Peyer's patch (tissue), 4 donors: ENCODE data around the gene BSPRY. TPM values are rescaled to one million over a fixed set of nuclear protein-coding genes. Genes with fewer than 3 reads are reported as not detected.

ENCODE experiments used
- DNase-seq, 3 donors: peaks; one replicate each; pipeline ENCODE4 v3.0.0-alpha.2; 2017 to 2019
- H3K27ac ChIP-seq, 4 donors: fragments of 200-600 bp; sonication (generic); one replicate each; pipeline ENCODE4 v1.5.1; 2016 to 2019
- H3K27me3 ChIP-seq, 2 donors: fragments of 200-600 bp; sonication (generic); one replicate each; pipeline ENCODE4 v1.5.1; 2019
- H3K36me3 ChIP-seq, 3 donors: fragments of 200-600 bp; sonication (generic); one replicate each; pipeline ENCODE4 v1.5.1; 2016 to 2019
- H3K4me1 ChIP-seq, 4 donors: fragments of 200-600 bp; sonication (generic); one replicate each; pipeline ENCODE4 v1.5.1; 2016 to 2019
- H3K4me3 ChIP-seq, 4 donors: fragments of 200-600 bp; sonication (generic); 1 replicate in 3 of 4; 2 replicates in 1 of 4; pipeline ENCODE4 v1.5.1; 2016 to 2019; ENCODE audit warnings: mild to moderate bottlenecking in 1 of 4
- H3K9me3 ChIP-seq, 4 donors: fragments of 200-600 bp; sonication (generic); one replicate each; pipeline ENCODE4 v1.5.1; 2016 to 2019; ENCODE audit warnings: mild to moderate bottlenecking in 1 of 4
- CTCF ChIP-seq, 6 experiments: fragments of 450-650 bp in 4 of 6; fragments of 200-600 bp in 2 of 6; sonication (generic) in 1 of 6; IDR thresholded peaks; one replicate each; pipeline ENCODE4 v1.5.1; 2017 to 2019; ENCODE audit warnings: antibody characterized with exemption in 6 of 6, mild to moderate bottlenecking in 3 of 6, moderate library complexity in 1 of 6
- POLR2A ChIP-seq, 2 donors: fragments of 450-650 bp; IDR thresholded peaks; one replicate each; pipeline ENCODE4 v1.5.1; 2017; ENCODE audit warnings: antibody characterized with exemption in 2 of 2, mild to moderate bottlenecking in 2 of 2, moderate library complexity in 2 of 2
- total RNA-seq, 4 donors: library from RNA; depleted of rRNA; stranded (reverse); fragments of >200 nt; gene quantifications; one replicate each; pipeline ENCODE4 v1.1.0, GENCODE V29; 2016

BSPRY gene
- total RNA-seq, 4 donors from 2014 or later: 11.6 to 20.8 (median 15.8) TPM

GRCh38 chr9:113315231-113315630 lies 34.1 kb upstream of the BSPRY start:
- H3K4me1 ChIP-seq: no peaks in the 10 kb centered on the region
- no peak for DNase-seq
- H3K36me3 ChIP-seq: no peaks in the 10 kb centered on the region
- H3K9me3 ChIP-seq: no peaks in the 10 kb centered on the region
- TF ChIP-seq POLR2A (IDR thresholded peaks at IDR 0.05) (no peak), CTCF (IDR thresholded peaks at IDR 0.05) (no peak)
- no peaks in the 10 kb centered on the region for H3K27me3 ChIP-seq
- no peak overlapping the region for H3K4me3 ChIP-seq
- no peak overlapping the region for H3K27ac ChIP-seq

GRCh38 chr9:113316030-113316429 lies 33.3 kb upstream of the BSPRY start:
- Histone ChIP-seq H3K4me1 (no peaks in the 10 kb centered on the region), H3K36me3 (no peaks in the 10 kb centered on the region), H3K4me3 (no peak overlapping the region), H3K27me3 (no peaks in the 10 kb centered on the region), H3K27ac (no peak overlapping the region), H3K9me3 (no peaks in the 10 kb centered on the region)
- DNase-seq: no peak
- TF ChIP-seq CTCF (IDR thresholded peaks at IDR 0.05): no peak
- no peak for TF ChIP-seq POLR2A (IDR thresholded peaks at IDR 0.05)

GRCh38 chr9:113317777-113318176 lies 31.6 kb upstream of the BSPRY start:
- no peaks in the 10 kb centered on the region for H3K36me3 ChIP-seq
- H3K4me3 ChIP-seq: no peak overlapping the region
- no peak overlapping the region for H3K27ac ChIP-seq
- TF ChIP-seq POLR2A (IDR thresholded peaks at IDR 0.05) (no peak), CTCF (IDR thresholded peaks at IDR 0.05) (no peak)
- no peaks in the 10 kb centered on the region for H3K9me3 ChIP-seq
- no peak for DNase-seq
- H3K27me3 ChIP-seq: no peaks in the 10 kb centered on the region
- H3K4me1 ChIP-seq: no peaks in the 10 kb centered on the region

GRCh38 chr9:113319054-113319453 lies 30.3 kb upstream of the BSPRY start:
- Histone ChIP-seq H3K27ac (no peak overlapping the region), H3K36me3 (no peaks in the 10 kb centered on the region), H3K4me1 (no peaks in the 10 kb centered on the region), H3K9me3 (no peaks in the 10 kb centered on the region), H3K4me3 (no peak overlapping the region), H3K27me3 (no peaks in the 10 kb centered on the region)
- no peak for DNase-seq
- no peak for TF ChIP-seq POLR2A (IDR thresholded peaks at IDR 0.05)
- TF ChIP-seq CTCF (IDR thresholded peaks at IDR 0.05): no peak

GRCh38 chr9:113320051-113320450 lies 29.3 kb upstream of the BSPRY start:
- TF ChIP-seq CTCF (IDR thresholded peaks at IDR 0.05): no peak
- no peak for TF ChIP-seq POLR2A (IDR thresholded peaks at IDR 0.05)

GRCh38 chr9:113322671-113323070 lies 26.7 kb upstream of the BSPRY start:
- no peak for DNase-seq
- Histone ChIP-seq H3K27ac (no peak overlapping the region), H3K4me1 (no peaks in the 10 kb centered on the region), H3K27me3 (no peaks in the 10 kb centered on the region), H3K36me3 (no peaks in the 10 kb centered on the region), H3K4me3 (no peak overlapping the region), H3K9me3 (no peaks in the 10 kb centered on the region)
- TF ChIP-seq POLR2A (IDR thresholded peaks at IDR 0.05) (no peak), CTCF (IDR thresholded peaks at IDR 0.05) (no peak)

More at GRCh38 chr9:113320051-113320450, 29.3 kb upstream of the BSPRY start:
- Histone ChIP-seq H3K27ac (no peak overlapping the region), H3K4me1 (no peaks in the 10 kb centered on the region), H3K4me3 (no peak overlapping the region), H3K9me3 (no peaks in the 10 kb centered on the region), H3K27me3 (no peaks in the 10 kb centered on the region), H3K36me3 (no peaks in the 10 kb centered on the region)
- DNase-seq: no peak
